Type B pancreatic cell (in vitro differentiated cells): Measurements from ENCODE around the gene RIMS1. TPM values are rescaled to one million over a fixed set of nuclear protein-coding genes. Genes with fewer than 3 reads are reported as not detected.

Experiments used
- DNase-seq: peaks from one replicate; pipeline ENCODE4 v3.0.0; 2021; ENCODE audit warnings: mixed read lengths; ENCODE audit not compliant: unreplicated experiment; ENCODE audit errors: extremely low spot score
- H3K27ac Mint-ChIP-seq: 2 replicates; pipeline ENCODE4 v1.8.0; 2021; ENCODE audit warnings: mild to moderate bottlenecking, mixed read lengths
- H3K27me3 Mint-ChIP-seq: 2 replicates; pipeline ENCODE4 v1.8.0; 2021; ENCODE audit warnings: mixed read lengths
- H3K36me3 Mint-ChIP-seq: 2 replicates; pipeline ENCODE4 v1.8.0; 2021; ENCODE audit warnings: mixed read lengths
- H3K4me1 Mint-ChIP-seq: one replicate; pipeline ENCODE4 v1.8.0; 2021; ENCODE audit warnings: mixed read lengths; ENCODE audit not compliant: unreplicated experiment
- H3K4me3 Mint-ChIP-seq: 2 replicates; pipeline ENCODE4 v1.8.0; 2021; ENCODE audit warnings: mild to moderate bottlenecking, mixed read lengths
- H3K9me3 Mint-ChIP-seq: 2 replicates; pipeline ENCODE4 v1.8.0; 2021; ENCODE audit warnings: mixed read lengths
- total RNA-seq: library from RNA; stranded (reverse); gene quantifications from 2 replicates; pipeline ENCODE4 v1.2.1, GENCODE V29; 2021; ENCODE audit warnings: low replicate concordance
- TF ChIP-seq, protein P1 (sequence below): fragments of 200-600 bp; sonication (generic); conservative IDR thresholded peaks from 2 replicates; pipeline ENCODE4 v1.5.0; 2021; ENCODE audit warnings: antibody characterized with exemption, mild to moderate bottlenecking

RIMS1 gene
- total RNA-seq, 1 donor from 2014 or later, result 5.9 TPM

GRCh38 chr6:72250664-72251063 is 364.3 kb downstream of the RIMS1 start:
- H3K27me3 Mint-ChIP-seq, result no peaks in the 10 kb centered on the region
- H3K36me3 Mint-ChIP-seq, result no peaks in the 10 kb centered on the region
- TF ChIP-seq, protein P1, sequence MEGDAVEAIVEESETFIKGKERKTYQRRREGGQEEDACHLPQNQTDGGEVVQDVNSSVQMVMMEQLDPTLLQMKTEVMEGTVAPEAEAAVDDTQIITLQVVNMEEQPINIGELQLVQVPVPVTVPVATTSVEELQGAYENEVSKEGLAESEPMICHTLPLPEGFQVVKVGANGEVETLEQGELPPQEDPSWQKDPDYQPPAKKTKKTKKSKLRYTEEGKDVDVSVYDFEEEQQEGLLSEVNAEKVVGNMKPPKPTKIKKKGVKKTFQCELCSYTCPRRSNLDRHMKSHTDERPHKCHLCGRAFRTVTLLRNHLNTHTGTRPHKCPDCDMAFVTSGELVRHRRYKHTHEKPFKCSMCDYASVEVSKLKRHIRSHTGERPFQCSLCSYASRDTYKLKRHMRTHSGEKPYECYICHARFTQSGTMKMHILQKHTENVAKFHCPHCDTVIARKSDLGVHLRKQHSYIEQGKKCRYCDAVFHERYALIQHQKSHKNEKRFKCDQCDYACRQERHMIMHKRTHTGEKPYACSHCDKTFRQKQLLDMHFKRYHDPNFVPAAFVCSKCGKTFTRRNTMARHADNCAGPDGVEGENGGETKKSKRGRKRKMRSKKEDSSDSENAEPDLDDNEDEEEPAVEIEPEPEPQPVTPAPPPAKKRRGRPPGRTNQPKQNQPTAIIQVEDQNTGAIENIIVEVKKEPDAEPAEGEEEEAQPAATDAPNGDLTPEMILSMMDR, result no peak
- no peak for DNase-seq
- no peak overlapping the region for H3K27ac Mint-ChIP-seq
- H3K9me3 Mint-ChIP-seq, result no peaks in the 10 kb centered on the region
- no peak overlapping the region for H3K4me3 Mint-ChIP-seq
- H3K4me1 Mint-ChIP-seq, result no peaks in the 10 kb centered on the region

DNA sequence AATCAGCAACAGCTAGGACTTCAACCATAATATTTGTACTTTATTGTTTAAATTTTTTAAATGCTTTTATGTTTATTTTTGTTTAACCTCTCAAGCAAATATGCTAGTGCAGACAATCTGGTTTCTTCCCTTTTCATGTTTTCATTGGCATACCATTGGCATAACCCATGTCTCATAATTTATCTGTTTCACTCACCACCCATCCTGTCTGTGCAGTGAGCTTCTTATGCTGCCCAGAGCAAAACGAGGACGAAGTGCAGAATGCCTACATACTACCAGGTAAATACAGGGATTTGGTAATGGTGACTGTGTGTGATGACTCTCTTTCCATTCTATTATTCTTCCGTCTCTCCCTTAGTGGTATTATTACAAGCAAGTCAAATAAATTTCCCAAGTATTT is 374.1 kb downstream of the RIMS1 start:
- Mint-ChIP-seq H3K9me3 (no peaks in the 10 kb centered on the region), H3K36me3 (no peaks in the 10 kb centered on the region), H3K4me1 (no peaks in the 10 kb centered on the region), H3K27me3 (no peaks in the 10 kb centered on the region), H3K4me3 (no peak overlapping the region), H3K27ac (no peak overlapping the region)
- TF ChIP-seq, protein P1, result no peak
- DNase-seq, result no peak

DNA sequence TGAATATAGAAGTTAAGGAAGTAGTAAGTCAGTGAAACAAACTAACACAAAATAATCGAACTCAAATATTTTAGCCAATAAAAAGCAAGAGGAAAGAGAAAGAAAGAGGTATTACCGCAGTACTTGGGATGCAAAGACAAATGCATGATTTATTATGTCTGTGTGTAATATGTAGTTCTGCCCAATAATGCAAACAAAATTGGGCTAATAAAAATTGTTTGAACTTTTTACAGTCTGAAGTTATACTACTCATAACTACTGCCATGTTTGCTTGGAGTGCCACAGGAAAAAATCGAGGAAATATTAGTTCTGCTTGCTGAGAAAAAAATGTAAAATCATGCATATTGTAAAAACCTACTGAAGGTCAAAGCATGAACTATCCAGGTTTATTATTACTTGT is 375.2 kb downstream of the RIMS1 start:
- Mint-ChIP-seq H3K27me3 (no peaks in the 10 kb centered on the region), H3K4me1 (no peaks in the 10 kb centered on the region), H3K4me3 (no peak overlapping the region), H3K27ac (no peak overlapping the region), H3K36me3 (no peaks in the 10 kb centered on the region), H3K9me3 (no peaks in the 10 kb centered on the region)
- TF ChIP-seq, protein P1, result no peak
- DNase-seq, result no peak

- no peak overlapping the region for H3K4me3 Mint-ChIP-seq
- TF ChIP-seq, protein P1, result no peak
- H3K36me3 Mint-ChIP-seq, result no peaks in the 10 kb centered on the region
- no peak overlapping the region for H3K27ac Mint-ChIP-seq
- DNase-seq, result no peak
- H3K9me3 Mint-ChIP-seq, result no peaks in the 10 kb centered on the region
- no peaks in the 10 kb centered on the region for H3K27me3 Mint-ChIP-seq
- no peaks in the 10 kb centered on the region for H3K4me1 Mint-ChIP-seq
Observed at GRCh38 chr6:72262254-72262653, 375.9 kb downstream of the RIMS1 start.

GRCh38 chr6:72267470-72267869 is 381.1 kb downstream of the RIMS1 start:
- no peak for DNase-seq
- no peaks in the 10 kb centered on the region for H3K27me3 Mint-ChIP-seq
- H3K4me1 Mint-ChIP-seq, result no peaks in the 10 kb centered on the region
- no peaks in the 10 kb centered on the region for H3K9me3 Mint-ChIP-seq
- no peak overlapping the region for H3K4me3 Mint-ChIP-seq
- TF ChIP-seq, protein P1, result no peak
- H3K27ac Mint-ChIP-seq, result no peak overlapping the region
- no peaks in the 10 kb centered on the region for H3K36me3 Mint-ChIP-seq

GRCh38 chr6:72271531-72271930 is 385.2 kb downstream of the RIMS1 start:
- no peaks in the 10 kb centered on the region for H3K36me3 Mint-ChIP-seq
- H3K4me3 Mint-ChIP-seq, result no peak overlapping the region
- TF ChIP-seq, protein P1, result no peak
- DNase-seq, result no peak
- no peaks in the 10 kb centered on the region for H3K9me3 Mint-ChIP-seq
- H3K27ac Mint-ChIP-seq, result no peak overlapping the region
- H3K27me3 Mint-ChIP-seq, result no peaks in the 10 kb centered on the region
- no peaks in the 10 kb centered on the region for H3K4me1 Mint-ChIP-seq
